ENCODE results near the gene GET4.

The GET4 gene, protein sequence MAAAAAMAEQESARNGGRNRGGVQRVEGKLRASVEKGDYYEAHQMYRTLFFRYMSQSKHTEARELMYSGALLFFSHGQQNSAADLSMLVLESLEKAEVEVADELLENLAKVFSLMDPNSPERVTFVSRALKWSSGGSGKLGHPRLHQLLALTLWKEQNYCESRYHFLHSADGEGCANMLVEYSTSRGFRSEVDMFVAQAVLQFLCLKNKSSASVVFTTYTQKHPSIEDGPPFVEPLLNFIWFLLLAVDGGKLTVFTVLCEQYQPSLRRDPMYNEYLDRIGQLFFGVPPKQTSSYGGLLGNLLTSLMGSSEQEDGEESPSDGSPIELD

DNA sequence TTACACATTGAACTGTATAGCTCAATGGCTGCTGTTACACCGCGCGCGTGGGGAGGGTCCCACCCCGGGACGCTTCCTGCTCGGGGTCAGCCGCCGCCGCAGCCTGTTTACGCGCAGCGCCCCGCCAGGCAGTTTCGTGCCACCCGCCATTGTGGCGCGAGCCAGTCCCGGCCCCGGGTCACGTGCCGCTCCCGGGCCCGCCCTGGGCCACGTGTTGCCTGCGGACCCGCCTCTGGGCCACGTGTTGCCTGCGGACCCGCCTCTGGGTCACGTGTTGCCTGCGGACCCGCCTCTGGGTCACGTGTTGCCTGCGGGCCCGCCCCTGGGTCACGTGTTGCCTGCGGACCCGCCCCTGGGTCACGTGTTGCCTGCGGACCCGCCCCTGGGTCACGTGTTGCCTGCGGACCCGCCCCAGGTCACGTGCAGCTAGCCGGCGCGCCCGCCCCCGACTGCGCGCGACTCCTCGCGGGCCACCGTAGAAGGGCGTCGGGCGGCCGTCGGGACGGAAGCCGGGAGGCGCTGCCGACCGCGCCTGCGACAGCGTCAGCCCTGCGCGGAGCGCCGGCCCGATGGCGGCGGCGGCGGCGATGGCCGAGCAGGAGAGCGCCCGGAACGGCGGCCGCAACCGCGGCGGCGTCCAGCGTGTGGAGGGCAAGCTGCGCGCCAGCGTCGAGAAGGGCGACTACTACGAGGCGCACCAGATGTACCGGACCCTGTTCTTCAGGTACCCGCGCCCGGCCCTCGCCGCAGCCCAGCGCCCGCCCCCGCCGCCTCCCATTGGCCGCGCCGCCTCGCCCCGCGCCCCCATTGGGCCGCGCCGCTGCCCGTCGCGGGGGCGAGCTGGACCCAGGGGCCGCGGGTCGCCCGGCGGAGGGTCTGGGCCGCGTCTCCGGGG is at the start of gene GET4:
TSS of gene GET4 (plus strand) at position 478 of the 895 bp plus-strand sequence. CDS start at position 570, 92 bp downstream.
- DNase-seq: peak; percentile 78

DNA sequence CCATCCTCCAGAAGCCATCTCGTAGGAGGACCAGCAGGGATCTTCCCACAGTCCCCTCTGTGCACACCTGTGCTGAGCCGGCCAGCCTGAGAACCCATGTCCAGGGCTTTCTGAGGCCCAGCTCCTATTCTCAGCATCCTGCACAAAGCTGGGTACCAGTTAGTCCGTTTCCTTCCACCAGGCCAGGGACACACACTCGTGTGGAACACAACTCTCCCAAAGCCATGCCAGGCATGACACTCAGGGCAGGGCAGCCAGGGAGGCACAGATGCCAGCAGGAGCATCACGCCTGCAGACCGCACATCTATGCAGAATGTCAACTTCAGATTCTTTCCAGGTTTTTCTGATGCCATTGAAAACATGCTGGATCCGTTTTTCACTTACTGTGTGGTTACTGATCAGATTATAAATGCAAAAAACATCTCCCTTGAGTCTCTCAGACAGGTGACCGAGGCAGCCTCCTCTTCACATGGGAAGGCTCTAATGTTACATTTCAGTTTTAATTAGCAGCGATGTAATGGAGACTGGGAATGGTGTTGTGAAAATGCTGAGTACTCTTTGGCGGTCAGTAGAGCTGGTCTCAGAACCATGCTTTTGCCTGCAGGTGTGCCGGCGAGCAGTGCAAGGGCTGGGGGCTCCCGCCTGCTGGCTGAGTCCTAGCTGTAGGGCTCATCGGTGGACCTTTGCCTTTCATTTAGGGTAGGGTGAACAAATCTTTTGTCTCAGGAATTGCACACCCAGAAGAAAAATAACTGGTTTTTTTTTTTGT is 47.4 kb upstream of the GET4 start:
- DNase-seq: no peak

DNA sequence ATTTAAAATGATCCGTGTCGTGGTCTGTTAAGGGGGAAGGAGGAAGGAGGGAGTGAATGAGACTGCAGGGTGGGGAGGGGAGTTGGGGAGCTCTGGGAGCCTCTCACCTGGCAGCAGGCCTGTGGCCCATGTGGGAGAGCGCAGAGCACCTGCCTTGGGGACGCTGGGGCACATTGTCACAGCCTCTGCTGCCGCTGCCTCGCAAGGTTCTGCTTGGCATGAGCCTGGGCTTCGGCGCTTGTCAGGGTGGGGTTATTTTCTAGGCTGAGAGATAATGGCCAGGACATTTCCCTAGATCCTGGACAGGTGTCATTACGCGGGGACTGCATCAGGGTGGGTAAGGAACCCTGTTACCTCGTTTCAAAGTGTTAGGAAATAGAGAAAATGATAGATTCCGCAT is 46.3 kb upstream of the GET4 start:
- DNase-seq: no peak

DNA sequence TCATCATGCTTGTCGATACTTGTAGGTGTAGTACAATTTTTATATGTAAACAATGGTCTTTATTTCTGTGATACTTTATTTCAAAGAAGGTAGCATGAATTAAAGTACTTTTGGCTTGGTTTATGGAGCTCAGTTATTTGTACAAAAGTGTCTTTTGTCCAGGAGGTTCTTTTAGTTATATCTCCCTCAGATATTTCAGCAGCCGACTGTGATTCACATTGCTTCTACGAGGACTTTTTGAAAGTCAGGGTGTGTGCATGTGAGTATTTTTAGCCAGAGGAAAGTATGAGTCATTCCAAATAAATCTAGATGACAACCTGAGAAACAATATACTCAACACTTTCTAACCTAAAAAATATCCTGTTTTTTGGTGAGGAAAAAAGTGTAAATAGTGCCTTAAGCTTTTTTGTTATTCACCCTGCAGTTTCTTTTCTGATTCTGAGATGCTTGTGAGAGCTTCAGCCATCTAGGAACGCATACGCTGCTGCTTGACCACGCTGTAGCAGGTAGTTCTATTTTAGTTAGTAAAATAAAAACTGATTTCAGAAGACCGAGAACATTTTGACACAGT is 44.7 kb upstream of the GET4 start:
- DNase-seq: no peak

DNA sequence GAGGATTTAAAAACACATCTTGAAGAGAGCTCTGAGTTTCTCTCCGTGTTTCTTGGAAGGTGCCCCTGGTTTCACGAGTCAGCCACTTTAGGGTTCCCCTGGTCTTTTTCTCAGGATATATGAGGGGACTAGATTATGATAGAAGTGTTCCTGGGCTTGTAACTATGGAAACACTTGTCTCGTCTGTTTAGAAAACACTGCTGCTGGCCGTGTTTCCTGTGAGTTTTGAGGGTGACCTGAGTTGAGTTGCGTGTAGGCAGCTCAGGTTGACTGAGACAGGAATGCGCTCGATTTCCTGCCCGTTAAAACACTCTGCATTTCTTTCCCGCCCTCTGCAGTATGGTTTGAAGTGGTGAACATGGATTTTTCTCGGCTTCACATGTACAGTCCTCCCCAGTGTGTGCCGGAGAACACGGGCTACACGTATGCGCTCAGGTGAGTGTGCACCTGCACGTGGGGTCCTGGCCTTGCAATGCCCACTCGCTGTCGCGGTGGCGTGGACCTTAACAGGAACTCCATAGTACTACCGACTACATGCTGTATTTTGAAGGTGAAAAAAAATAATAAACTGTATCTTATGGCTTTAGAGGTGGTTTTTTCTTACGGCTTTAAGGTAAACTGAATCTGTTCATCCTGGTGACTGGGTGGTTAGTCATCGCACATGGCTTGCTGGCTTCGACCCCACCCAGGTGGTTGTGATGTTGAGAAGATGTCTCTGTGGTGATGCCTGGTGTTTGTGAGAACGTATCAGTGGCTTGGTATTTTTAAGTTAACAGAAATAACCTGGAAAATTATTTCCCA is 44.0 kb upstream of the GET4 start, which contains the start of gene SUN1:
TSS of gene SUN1 (plus strand) at position 310 of the 801 bp plus-strand sequence. CDS start at position 359, 49 bp downstream.
- no peak for DNase-seq

DNA sequence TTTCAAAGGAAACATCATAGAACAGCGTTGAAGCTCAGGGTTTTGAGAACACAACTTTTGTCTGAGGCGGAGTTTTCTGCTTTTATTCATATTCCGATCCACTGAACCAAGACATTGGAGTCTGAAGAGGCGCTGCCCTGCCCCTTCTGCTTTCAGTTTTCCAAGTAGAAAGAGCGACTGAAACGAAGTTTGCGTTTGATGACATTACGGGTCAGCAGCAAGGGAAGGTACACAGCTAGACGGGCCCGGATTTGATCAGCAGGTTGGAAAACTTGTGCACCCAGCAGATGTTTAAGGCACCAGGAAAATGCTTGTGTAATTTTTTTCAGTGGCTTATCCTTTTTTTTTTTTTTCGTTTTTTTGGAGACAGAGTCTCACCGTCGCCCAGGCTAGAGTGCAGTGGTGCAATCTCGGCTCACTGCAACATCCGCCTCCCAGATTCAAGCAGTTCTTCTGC is 43.4 kb upstream of the GET4 start:
- DNase-seq: no peak

DNA sequence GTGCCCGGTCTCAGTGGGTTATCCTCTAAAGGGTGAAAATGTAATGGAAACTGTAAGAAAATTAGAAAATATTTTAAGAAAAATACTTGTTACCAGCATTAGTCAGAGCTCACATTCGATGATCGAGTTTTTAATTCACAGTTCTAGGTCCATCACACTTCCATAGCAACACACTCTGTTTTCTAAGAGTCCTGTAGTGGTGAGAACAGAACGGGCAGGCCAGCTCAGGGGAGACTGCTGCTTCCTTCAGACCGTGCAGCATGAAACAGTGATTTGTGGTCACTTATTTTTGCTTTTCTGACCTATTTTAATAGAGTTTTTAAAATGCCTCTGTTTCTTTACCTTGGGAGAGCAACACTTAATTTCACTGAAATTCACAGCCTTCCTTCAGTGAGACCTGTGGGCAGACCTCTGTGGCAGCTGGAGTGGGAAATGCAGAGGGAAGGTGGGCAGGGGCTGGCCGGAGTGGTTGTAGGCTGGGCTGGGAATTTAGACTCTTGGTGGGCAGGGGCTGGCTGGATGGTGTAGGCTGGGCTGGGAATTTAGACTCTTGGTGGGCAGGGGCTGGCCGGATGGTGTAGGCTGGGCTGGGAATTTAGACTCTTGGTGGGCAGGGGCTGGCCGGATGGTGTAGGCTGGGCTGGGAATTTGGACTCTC is 42.6 kb upstream of the GET4 start:
- no peak for DNase-seq

DNA sequence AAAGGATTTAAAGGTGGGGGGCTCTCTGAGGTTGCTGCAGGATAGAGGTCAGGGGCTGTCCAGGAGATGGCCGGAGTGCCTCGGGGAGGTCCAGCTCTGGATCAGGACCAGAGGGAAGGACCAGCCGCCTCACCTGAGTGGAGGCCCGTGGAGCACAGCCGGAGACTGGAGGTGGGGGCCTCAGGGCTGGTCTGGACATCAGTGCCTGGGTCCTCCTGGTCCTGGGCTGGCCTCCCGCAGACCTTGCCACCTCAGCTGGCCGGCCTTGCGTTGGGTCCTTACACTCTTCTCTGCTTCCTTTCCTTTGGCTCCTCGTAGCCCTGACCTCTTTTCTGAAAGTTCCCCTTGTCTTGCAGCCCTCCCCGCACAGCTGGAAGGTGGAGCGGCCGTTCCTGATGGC is 42.1 kb upstream of the GET4 start:
- no peak for DNase-seq

DNA sequence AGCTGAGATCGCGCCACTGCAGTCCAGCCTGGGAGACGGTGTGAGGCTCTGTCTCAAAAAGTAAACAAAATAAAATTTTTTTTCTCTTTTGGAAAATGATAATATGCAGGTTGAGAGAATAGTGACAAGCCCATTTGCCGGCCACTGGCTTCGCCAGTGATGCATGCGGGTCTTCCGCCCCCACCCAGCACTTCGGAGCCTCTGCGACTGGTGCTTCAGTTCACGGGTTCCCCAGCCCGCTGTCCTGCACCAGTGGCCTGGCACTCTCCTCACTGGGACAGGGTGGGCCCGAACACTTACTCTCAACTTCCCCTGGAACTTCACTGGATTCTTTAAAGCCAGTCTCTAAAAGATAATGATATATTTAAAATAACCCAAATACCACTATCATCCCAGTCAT is 41.3 kb upstream of the GET4 start:
- DNase-seq: no peak

DNA sequence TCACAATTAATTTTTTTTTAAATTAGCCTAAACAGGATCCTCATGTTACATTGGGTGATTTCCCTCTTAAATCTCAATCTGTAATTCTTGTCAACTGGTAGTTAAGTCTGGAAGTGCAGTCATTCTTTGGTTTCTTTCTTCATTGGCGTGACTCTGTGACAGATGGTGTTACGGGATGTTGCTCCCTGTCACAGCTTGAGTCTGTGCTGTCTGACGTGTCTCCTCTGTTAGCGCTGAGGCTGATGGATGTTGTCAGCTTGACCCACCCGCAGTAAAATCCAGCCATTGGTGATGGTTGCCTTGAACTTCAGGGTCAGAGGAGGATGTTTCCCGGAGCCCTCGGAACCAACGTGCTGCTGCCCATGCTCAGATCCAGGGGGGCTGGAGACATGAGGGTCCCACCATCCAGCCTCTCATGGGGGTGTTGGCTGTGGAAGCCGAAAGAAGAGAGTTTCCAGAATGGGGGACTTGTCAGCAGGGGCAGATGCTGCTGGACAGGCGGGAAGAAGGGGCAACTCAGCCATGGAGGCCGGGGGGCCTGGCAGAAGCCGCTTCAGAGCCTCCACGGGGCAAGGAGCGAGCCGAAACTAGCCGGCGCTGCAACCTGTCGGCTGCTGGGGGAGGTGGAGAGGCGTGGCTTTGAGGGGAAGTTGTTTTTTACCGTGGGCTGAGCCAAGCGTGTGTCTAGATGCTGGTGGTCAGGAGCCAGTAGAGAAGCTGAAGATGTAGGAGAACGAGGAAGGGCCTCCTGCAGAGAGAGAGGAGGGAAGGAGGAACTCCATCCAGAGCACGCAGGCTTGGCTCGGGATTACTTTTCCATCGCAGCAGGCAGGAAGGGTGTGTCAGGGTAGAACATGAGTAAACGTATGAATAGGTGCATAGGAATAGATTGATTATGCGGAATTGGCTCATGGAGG is 40.6 kb upstream of the GET4 start:
- no peak for DNase-seq

DNA sequence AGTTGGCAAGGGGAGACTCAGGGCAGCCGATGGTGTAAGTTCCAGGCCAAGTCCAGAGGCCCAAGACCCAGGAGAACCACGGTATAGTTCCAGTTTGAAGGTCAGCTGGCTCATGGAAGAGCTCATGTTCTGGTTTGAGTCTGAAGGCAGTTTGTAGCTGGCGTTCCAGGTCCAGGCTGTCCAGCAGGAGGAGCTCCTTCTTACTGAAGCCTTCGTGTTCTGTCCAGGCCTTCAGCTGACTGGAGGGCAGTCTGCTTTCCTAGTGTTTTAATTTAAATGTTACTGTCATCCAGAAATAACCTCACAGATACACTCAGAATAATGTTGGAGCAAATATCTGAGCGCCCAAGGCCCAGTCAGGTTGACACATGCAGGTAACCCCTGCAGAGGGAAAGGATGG is 39.9 kb upstream of the GET4 start:
- no peak for DNase-seq

DNA sequence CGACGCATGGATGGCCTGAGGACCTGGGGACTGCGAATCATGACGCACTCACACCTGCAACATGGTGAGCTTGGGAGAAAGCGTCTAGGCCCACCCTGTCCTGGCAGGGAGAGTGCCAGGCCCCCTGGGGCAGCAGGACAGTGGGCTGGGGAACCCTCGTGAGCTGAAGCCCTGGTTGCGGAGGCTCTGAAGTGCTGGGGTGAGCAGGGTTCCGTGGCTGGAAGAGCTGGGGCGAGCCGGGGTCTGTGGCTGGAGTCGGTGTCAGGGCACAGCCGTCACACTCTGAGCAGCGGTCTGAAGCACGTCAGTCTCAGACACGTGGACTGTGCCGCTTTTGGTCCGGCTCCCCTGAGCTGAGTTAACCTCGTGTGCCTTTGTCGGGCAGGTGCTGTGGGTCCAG is 39.4 kb upstream of the GET4 start:
- no peak for DNase-seq

DNA sequence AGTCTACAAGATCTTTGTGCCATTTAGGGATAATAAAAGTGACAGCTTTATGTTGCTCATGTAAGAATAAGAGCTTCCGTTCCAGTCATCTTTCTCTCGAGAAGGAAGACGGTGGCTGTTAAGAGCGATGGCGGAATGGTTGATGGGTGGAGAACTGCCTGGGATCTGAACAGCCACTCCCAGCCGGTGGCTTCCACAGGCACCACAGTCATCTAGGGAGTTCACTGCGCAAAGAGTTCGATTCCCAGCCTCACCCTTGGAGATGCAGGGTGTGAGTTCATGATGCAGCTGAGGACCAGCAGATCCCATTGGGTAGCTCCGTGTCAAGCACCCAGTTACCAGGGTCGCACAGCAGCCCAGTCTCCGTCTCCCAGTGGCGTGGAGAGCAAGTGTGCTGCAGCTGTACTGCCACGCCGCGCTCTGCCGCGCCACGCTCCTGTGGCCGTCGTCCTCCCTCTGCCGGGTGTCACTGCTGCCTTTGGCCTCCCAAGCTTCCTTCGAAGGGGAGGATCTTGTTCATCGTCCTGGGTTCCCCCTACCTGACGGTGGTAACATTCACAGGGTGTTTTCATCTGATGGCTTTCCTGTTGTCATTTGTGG is 36.3 kb upstream of the GET4 start:
- no peak for DNase-seq

DNA sequence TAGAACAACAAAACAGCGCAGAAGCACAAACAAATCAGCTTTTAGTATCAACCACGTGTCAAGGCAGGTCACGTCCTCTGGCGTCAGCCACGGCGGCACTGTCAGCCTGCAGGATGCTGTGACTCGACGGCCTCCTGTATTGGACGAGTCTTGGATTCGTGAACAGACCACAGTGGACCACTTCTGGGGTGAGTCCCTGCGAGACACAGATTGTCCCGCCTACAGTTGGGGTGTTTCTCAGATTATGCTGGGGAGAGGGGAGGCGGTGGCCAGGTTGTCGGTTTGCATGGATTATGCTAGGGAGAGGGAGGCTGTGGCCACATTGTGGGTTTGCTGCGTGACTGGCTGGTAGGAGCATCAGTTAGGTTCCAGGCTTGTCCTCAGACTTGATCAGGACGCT is 34.4 kb upstream of the GET4 start:
- no peak for DNase-seq

DNA sequence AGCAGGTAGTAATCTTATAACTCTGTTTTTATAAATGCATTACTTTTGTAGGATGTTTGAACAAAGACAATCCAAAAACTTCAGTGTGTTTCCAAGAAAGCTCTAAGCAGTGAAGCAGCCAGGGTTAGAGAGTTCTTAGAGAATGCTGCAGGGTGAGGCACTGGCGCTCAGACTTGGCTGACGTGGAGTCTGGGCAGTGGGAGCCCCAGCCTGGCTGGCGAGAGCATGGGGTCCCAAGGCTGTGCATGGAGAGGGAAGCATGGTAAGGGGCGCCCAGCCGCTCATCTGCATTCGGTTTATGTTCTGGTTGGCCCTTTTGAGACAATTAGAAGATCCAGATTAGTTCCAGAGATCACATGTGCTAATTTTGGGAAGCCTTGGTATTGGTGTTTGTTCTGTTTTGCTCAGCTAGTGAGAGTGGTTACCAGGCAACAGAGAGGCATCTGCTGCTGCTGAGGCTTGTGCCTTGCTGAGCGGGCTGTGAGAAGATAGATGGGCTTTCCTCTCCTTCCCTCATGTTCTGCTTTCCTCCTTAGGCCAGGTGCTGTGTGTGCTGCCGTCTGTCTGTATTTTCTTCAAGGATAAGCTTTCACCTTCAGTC is 33.8 kb upstream of the GET4 start:
- no peak for DNase-seq

DNA sequence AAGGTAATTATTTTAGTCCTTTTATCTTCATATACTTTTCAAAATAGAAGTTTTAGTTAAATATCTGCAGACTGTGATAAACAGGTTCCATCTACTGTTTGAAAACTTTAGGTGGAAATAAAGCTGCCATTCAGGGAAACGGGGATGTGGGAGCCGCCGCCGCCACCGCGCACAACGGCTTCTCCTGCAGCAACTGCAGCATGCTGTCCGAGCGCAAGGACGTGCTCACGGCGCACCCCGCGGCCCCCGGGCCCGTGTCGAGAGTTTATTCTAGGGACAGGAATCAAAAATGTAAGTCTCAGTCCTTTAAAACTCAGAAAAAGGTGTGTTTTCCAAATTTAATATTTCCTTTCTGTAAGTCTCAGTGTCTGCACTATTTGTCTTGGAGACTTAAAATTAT is 33.1 kb upstream of the GET4 start:
- no peak for DNase-seq

DNA sequence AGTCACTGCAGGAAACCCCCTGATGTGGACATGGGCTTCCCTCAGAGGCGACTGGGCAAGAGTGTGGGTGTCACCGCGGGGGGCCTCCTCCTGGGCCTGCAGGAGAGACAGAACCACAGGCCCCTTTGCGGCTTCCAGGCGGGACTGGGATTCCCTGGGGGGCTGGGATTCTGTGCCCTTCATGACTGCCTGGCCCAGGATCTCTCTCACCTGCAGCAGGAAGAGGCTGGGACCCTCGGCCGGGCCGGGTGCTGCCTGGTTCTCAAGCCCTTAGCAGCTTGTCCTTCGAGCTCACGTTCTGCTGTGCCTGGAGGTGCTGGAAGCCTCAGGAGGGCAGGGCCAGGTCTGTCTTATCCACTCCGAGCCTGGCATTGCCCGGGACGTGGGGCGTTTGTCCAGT is 32.3 kb upstream of the GET4 start:
- no peak for DNase-seq

DNA sequence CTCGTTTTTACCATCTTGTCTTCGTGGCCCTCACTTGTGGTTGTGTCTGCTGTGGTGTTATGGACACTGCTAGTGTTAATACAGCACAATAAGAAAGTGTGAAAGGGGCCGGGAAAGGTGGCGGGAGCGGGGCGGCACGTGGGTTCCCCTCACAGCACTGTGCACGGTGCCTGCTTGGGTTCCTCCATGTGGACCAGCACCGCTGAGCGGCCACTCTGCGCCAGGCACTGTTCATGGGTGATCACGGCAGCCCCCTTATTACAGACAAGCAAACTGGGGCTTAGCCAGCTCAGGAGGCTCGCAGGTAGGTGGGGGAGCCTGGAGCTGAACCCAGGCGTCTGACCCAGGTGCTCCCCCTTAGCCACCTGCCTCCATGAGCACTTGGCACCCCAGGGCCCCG is 31.8 kb upstream of the GET4 start:
- DNase-seq: no peak

DNA sequence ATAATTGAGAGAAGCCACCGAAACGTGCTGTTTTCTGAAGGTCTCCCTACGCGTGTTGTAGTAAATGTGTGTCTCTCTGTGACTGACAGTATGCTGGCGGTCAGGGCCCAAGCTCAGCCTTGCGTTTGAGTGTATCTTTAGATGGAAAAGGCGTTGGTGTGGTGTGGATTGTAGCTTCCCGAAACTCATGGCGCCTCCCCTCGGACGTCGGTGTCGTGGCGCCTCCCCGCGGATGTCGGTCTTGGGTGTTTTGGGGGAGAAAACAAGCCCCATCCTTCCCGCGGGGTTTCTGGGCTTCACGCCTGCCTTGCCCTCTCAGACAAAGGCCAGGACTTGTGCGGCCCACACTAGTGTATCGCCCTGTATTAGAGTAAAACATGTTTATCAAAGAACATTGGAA is 31.3 kb upstream of the GET4 start:
- DNase-seq: no peak

DNA sequence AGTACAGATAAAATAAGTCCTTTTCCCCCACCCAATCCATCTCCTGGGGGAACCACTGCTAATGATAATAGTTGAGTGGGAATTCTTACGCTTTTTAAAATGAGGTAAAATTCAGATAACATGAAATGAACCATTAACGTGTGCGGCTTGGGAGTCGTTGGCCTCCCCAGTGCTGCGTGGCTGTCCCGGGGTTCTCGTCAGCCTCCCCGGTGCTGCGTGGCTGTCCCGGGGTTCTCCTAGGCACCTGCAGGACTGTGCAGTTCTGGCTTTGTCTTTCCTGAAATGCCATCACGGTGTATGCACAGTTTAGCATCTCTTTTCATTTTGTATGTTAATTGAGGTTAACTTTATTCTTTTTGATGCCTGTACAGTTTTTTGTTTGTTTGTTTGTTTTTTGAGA is 30.6 kb upstream of the GET4 start:
- DNase-seq: no peak
